Upper lobe of left lung (tissue), 6 donors: Measurements from ENCODE around the gene CNOT3. TPM values are rescaled to one million over a fixed set of nuclear protein-coding genes. Genes with fewer than 3 reads are reported as not detected.
"Not testable (repeated sequence)": the region's sequence is repeated elsewhere in the genome, so short reads cannot be mapped to it uniquely, and the experiment has no call there.

Experiments
- ATAC-seq, 2 donors: fragments of 200-7000 bp; cut with Tn5 transposase; one replicate each; pipeline ENCODE4 v1.9.1; 2022; ENCODE audit warnings: mild to moderate bottlenecking in 2 of 2, moderate library complexity in 2 of 2; ENCODE audit not compliant: low FRiP score in 2 of 2
- DNase-seq, 2 donors: peaks; one replicate each; pipeline ENCODE4 v3.0.0-alpha.2; 2019 to 2020
- H3K27ac ChIP-seq, 4 donors: fragments of 200-600 bp; sonication (generic); one replicate each; pipeline ENCODE4 v1.5.1; 2016 to 2019
- H3K27me3 ChIP-seq, 4 donors: fragments of 200-600 bp; sonication (generic); one replicate each; pipeline ENCODE4 v1.5.1; 2017 to 2019
- H3K36me3 ChIP-seq, 4 donors: fragments of 200-600 bp; sonication (generic); one replicate each; pipeline ENCODE4 v1.5.1; 2016 to 2019
- H3K4me1 ChIP-seq, 4 donors: fragments of 200-600 bp; sonication (generic); one replicate each; pipeline ENCODE4 v1.5.1; 2018 to 2019
- H3K4me3 ChIP-seq, 4 donors: fragments of 200-600 bp; sonication (generic); one replicate each; pipeline ENCODE4 v1.5.1; 2017 to 2019; ENCODE audit warnings: mild to moderate bottlenecking in 2 of 4, moderate library complexity in 1 of 4
- H3K9me3 ChIP-seq, 4 donors: fragments of 200-600 bp; sonication (generic); one replicate each; pipeline ENCODE4 v1.5.1; 2018 to 2019
- EP300 ChIP-seq, 4 donors: sonication (generic); formaldehyde crosslinking; IDR thresholded peaks; one replicate each; pipeline ENCODE4 v1.5.1; 2017; ENCODE audit warnings: antibody characterized with exemption in 4 of 4, control low read depth in 2 of 4
- POLR2A ChIP-seq, 4 donors: fragments of 450-650 bp; IDR thresholded peaks; one replicate each; pipeline ENCODE4 v1.5.1; 2016 to 2017; ENCODE audit warnings: antibody characterized with exemption in 4 of 4, mild to moderate bottlenecking in 2 of 4
- POLR2AphosphoS5 ChIP-seq, 2 donors: sonication (generic); formaldehyde crosslinking; IDR thresholded peaks; one replicate each; pipeline ENCODE4 v1.5.1; 2017; ENCODE audit warnings: antibody characterized with exemption in 2 of 2
- WGBS, 2 donors: methylation state at CpG; one replicate each; pipeline ENCODE4 v1.1.5; 2017 to 2018; 5-methylcytosine and 5-hydroxymethylcytosine counted together
- total RNA-seq, 6 donors: library from RNA; depleted of rRNA in 4 of 6; stranded (reverse); fragments of >200 nt in 4 of 6; gene quantifications; one replicate each; pipeline versions ENCODE4 v1.1.0 to v1.2.1, GENCODE V29; 2016 to 2021
- TF ChIP-seq, protein P1 (sequence below), 6 experiments: fragments of 450-650 bp in 4 of 6; fragments of 200-600 bp in 2 of 6; sonication (generic) in 2 of 6; IDR thresholded peaks; one replicate each; pipeline ENCODE4 v1.5.1; 2016 to 2019; ENCODE audit warnings: antibody characterized with exemption in 6 of 6
- donor health status: DM: no; HTN: no; CAD: no; lungs with moderate emphysema.
- donor health status: DM: no; HTN: yes; CAD: no; lungs with severe emphysema.

Gene CNOT3
- total RNA-seq, 6 donors from 2014 or later, result 18.8 to 65.0 (median 36.6) TPM

DNA sequence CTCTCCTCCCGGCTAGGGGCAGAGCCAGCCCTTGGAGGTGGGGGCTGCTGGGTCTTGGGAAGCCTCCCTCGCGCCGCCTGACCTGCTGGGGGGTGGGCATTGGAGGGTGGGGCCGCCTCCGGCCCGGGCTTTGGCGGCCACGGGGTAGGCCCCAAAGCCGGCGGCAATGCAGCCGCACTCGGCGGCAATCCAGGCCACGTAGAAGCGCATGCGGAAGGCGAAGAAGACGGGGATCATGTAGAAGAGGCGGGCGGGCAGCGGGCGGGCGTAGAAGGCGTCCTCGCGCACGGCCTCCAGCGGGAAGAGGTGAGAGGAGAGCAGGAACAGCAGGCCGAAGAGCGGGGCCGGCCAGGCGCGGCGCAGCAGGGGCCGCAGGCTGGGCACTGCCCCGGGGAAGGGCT is 43.1 kb downstream of the CNOT3 start:
- Histone ChIP-seq H3K27me3 (no peaks in the 10 kb centered on the region), H3K4me1 (no peaks in the 10 kb centered on the region), H3K27ac (no peak overlapping the region), H3K9me3 (no peaks in the 10 kb centered on the region), H3K36me3 (peaks cover 0 to 46% (median 23%) of the 10 kb centered on the region in 4 donors), H3K4me3 (no peak overlapping the region)
- no peak for TF ChIP-seq POLR2A (IDR thresholded peaks at IDR 0.05)
- no peak for TF ChIP-seq EP300 (IDR thresholded peaks at IDR 0.05)
- 97 to 98% methylated on average over 34 to 37 of the region's 37 CpGs for WGBS, 2 donors
- DNase-seq (peak in 1 of 2 donors; percentile 81), ATAC-seq (no peak)

DNA sequence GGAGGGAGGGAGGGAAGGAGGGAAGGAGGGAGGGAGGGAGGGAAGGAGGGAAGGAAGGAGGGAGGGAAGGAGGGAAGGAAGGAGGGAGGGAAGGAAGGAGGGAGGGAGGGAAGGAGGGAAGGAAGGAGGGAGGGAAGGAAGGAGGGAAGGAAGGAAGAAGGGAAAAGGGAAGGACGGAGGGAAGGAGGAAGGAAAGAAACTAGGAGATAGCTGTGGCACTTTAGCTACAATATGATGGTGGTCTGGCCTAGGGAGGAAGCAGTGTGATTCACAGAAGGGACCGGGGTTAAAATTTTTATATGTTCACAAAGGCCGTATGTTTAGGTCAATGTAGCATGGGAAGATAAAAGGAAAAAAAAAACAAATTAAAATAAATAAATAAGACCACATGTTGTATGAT is 44.3 kb downstream of the CNOT3 start:
- ATAC-seq, H3K27me3 ChIP-seq, H3K27ac ChIP-seq, H3K9me3 ChIP-seq, H3K4me1 ChIP-seq, H3K4me3 ChIP-seq, DNase-seq: not testable (repeated sequence)
- 89% methylated on average over 3 of the region's 3 CpGs for WGBS, 2 donors
- H3K36me3 ChIP-seq, result peaks cover 0 to 43% (median 24%) of the 10 kb centered on the region in 4 donors

DNA sequence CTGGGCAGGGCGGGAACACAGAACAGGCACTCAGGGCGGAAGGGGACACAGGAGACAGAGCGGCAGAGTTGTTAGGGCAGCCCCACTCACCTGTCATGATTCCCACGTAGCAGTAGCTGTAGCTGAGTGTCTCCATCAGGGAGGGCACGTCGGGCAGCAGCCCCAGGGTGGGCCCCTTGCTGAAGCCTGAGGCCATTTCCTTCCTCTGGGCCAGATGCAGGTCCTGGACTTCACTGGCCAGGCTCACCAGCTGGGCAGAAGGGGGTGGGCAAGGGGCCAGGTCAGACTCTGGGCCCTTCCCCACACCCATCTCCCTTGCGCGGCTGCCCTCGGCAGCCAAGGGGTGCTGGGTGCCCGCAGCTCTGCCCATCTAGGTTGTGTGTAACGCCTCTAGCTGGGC is 45.9 kb downstream of the CNOT3 start:
- DNase-seq (no peak), ATAC-seq (no peak)
- Histone ChIP-seq H3K27ac (no peak overlapping the region), H3K4me1 (peaks cover 5 to 8% (median 5%) of the 10 kb centered on the region in 4 donors), H3K4me3 (no peak overlapping the region), H3K36me3 (peaks cover 0 to 45% (median 23%) of the 10 kb centered on the region in 4 donors), H3K27me3 (no peaks in the 10 kb centered on the region), H3K9me3 (no peaks in the 10 kb centered on the region)
- 91 to 94% methylated on average over 6 to 11 of the region's 11 CpGs for WGBS, 2 donors
- TF ChIP-seq, protein P1, sequence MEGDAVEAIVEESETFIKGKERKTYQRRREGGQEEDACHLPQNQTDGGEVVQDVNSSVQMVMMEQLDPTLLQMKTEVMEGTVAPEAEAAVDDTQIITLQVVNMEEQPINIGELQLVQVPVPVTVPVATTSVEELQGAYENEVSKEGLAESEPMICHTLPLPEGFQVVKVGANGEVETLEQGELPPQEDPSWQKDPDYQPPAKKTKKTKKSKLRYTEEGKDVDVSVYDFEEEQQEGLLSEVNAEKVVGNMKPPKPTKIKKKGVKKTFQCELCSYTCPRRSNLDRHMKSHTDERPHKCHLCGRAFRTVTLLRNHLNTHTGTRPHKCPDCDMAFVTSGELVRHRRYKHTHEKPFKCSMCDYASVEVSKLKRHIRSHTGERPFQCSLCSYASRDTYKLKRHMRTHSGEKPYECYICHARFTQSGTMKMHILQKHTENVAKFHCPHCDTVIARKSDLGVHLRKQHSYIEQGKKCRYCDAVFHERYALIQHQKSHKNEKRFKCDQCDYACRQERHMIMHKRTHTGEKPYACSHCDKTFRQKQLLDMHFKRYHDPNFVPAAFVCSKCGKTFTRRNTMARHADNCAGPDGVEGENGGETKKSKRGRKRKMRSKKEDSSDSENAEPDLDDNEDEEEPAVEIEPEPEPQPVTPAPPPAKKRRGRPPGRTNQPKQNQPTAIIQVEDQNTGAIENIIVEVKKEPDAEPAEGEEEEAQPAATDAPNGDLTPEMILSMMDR (IDR thresholded peaks at IDR 0.05), result no peak
- TF ChIP-seq POLR2AphosphoS5 (IDR thresholded peaks at IDR 0.05), result no peak
- no peak for TF ChIP-seq EP300 (IDR thresholded peaks at IDR 0.05)
- TF ChIP-seq POLR2A (IDR thresholded peaks at IDR 0.05), result no peak

DNA sequence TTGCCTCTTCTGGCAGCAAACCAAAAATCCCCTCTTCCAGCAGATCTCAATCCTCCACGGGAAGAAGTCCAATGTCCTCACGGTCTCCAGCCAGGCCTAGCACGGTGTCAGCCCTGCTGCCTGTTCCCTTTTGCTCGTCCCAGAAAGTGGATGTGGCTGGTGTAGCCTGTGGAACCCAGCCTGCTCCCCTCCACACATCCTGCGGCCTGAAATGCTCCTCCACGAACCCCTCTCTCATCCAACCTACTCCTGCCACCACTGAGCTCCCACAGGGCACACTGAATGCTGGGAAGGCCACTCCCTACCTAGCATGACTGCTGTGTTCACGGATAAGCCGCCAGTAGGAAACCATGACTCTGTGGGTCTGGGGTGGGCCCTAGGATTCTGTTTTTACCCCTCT is 48.8 kb downstream of the CNOT3 start:
- Histone ChIP-seq H3K27ac (no peak overlapping the region), H3K4me3 (no peak overlapping the region), H3K27me3 (no peaks in the 10 kb centered on the region), H3K9me3 (no peaks in the 10 kb centered on the region), H3K36me3 (peaks cover 0 to 19% (median 8%) of the 10 kb centered on the region in 4 donors), H3K4me1 (peaks cover 10 to 14% (median 11%) of the 10 kb centered on the region in 4 donors)
- TF ChIP-seq POLR2A (IDR thresholded peaks at IDR 0.05), result no peak
- TF ChIP-seq EP300 (IDR thresholded peaks at IDR 0.05), result no peak
- TF ChIP-seq, protein P1 (IDR thresholded peaks at IDR 0.05), result no peak
- TF ChIP-seq POLR2AphosphoS5 (IDR thresholded peaks at IDR 0.05), result no peak
- WGBS, 2 donors, result 81 to 97% methylated on average over 5 to 8 of the region's 8 CpGs
- no peak for ATAC-seq
- no peak for DNase-seq

DNA sequence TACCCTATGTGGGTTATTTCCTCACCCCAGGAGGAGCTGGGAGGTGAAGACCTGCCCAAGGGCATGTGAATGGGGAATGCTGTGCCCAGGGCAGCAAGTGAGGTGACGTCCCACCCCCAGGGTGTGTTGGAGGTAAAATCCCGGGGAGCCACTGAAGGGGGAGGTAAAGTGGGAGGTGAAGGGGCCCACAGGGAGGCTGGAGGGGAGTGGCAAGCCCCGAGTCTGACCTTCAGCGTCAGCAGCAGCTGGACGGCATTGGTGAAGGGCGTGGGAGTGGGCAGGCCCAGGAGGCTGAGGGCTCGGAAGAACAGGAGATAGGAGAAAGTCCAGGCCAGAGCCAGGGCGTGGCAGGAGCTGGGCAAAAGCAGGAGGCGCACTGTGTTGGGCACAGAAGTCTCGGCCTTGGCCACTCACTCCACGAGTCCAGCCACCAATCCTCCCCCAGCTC is 49.4 kb downstream of the CNOT3 start:
- H3K4me1 ChIP-seq, result peaks cover 15 to 20% (median 16%) of the 10 kb centered on the region in 4 donors
- no peak overlapping the region for H3K27ac ChIP-seq
- H3K27me3 ChIP-seq, result no peaks in the 10 kb centered on the region
- 87 to 93% methylated on average over 11 of the region's 11 CpGs for WGBS, 2 donors
- ATAC-seq (no peak), DNase-seq (no peak)
- peaks cover 0 to 19% (median 8%) of the 10 kb centered on the region in 4 donors for H3K36me3 ChIP-seq
- no peak overlapping the region for H3K4me3 ChIP-seq
- no peaks in the 10 kb centered on the region for H3K9me3 ChIP-seq
- no peak for TF ChIP-seq POLR2A (IDR thresholded peaks at IDR 0.05)
- TF ChIP-seq POLR2AphosphoS5 (IDR thresholded peaks at IDR 0.05), result no peak
- TF ChIP-seq, protein P1 (IDR thresholded peaks at IDR 0.05), result no peak
- TF ChIP-seq EP300 (IDR thresholded peaks at IDR 0.05), result no peak

DNA sequence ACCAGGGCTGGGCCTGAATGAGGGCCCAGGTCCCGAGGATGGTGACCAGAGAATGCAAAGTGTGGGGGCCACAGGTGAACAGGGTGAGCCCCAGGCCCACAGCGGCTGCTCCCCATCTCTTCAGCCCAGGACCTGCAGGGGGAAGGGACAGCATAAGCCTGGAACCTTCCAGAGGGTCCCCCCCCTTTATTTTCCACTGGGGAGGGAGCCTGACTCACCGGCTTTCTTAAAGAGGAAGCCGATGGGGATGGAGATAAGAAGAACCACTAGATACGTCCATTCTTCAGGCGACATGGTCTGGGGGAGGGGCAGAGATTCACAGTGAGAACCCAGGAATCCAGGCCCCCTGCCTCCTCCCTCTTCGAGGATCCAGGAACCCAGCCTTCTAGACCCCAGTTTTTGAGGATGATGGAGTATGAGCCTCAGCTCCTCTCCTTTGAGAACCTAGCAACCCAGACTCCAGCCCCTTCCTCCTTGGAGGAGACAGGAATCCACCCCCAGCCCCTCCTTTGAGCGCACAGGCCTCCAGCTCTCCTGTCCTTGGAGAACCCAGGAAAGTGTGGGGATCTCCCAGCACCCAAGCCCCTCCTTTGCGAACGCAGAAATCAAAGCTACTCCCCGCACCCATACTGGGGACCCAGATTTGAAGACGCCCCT is 50.8 kb downstream of the CNOT3 start:
- 18 to 21% methylated on average over 12 of the region's 12 CpGs for WGBS, 2 donors
- H3K27ac ChIP-seq, result peak overlapping the region; percentile 99 to 100 (median 99)
- TF ChIP-seq POLR2A (IDR thresholded peaks at IDR 0.05) (no peak), POLR2AphosphoS5 (IDR thresholded peaks at IDR 0.05) (no peak), EP300 (IDR thresholded peaks at IDR 0.05) (no peak)
- TF ChIP-seq, protein P1 (IDR thresholded peaks at IDR 0.05), result no peak

More for the DNA sequence above, 50.8 kb downstream of the CNOT3 start:
- H3K4me1 ChIP-seq, result peaks cover 19 to 33% (median 22%) of the 10 kb centered on the region in 4 donors
- peaks cover 0 to 20% (median 12%) of the 10 kb centered on the region in 4 donors for H3K36me3 ChIP-seq
- peak overlapping the region; percentile 61 to 85 (median 80) for H3K4me3 ChIP-seq
- ATAC-seq, result no peak
- DNase-seq, result no peak
- no peaks in the 10 kb centered on the region for H3K9me3 ChIP-seq
- H3K27me3 ChIP-seq, result no peaks in the 10 kb centered on the region
